Measurements from ENCODE around the gene RFLNA.
A peak's percentile ranks its signal among the peaks of the same experiment; 100 is the strongest.

The RFLNA gene

GRCh38 chr12:124321556-124322270, 26.8 kb downstream of the RFLNA start:
- no peak for DNase-seq

- no peak for DNase-seq
Observed at GRCh38 chr12:124322271-124322998, 27.5 kb downstream of the RFLNA start.

- peak in 1 of 5 experiments; percentile 18 for DNase-seq
Observed at GRCh38 chr12:124322999-124323328, 28.1 kb downstream of the RFLNA start.

GRCh38 chr12:124323771-124324530, 29.1 kb downstream of the RFLNA start:
- peak in 1 of 5 experiments; percentile 30 for DNase-seq

- no peak for DNase-seq
Observed at GRCh38 chr12:124324803-124325705, 30.2 kb downstream of the RFLNA start.

GRCh38 chr12:124326104-124326503, 31.2 kb downstream of the RFLNA start:
- DNase-seq = no peak

- DNase-seq = no peak
Observed at GRCh38 chr12:124326871-124327270, 32.0 kb downstream of the RFLNA start.

GRCh38 chr12:124327362-124328043, 32.6 kb downstream of the RFLNA start:
- no peak for DNase-seq

GRCh38 chr12:124328116-124328515, 33.2 kb downstream of the RFLNA start:
- DNase-seq = no peak

- no peak for DNase-seq
Observed at GRCh38 chr12:124328636-124329035, 33.7 kb downstream of the RFLNA start.

GRCh38 chr12:124332058-124332672, 37.3 kb downstream of the RFLNA start:
- DNase-seq = no peak

GRCh38 chr12:124332900-124333299, 38.0 kb downstream of the RFLNA start:
- no peak for DNase-seq

- peak in 1 of 5 experiments; percentile 30 for DNase-seq
Observed at GRCh38 chr12:124333724-124334123, 38.8 kb downstream of the RFLNA start.

GRCh38 chr12:124334266-124334665, 39.4 kb downstream of the RFLNA start:
- DNase-seq = no peak

- DNase-seq = no peak
Observed at GRCh38 chr12:124334976-124335375, 40.1 kb downstream of the RFLNA start.

- DNase-seq = no peak
Observed at GRCh38 chr12:124335426-124336183, 40.7 kb downstream of the RFLNA start.

- DNase-seq = no peak
Observed at GRCh38 chr12:124336184-124336437, 41.2 kb downstream of the RFLNA start.

GRCh38 chr12:124336742-124337520, 42.0 kb downstream of the RFLNA start:
- no peak for DNase-seq

- DNase-seq = no peak
Observed at GRCh38 chr12:124337622-124338021, 42.7 kb downstream of the RFLNA start.

- no peak for DNase-seq
Observed at GRCh38 chr12:124338448-124338847, 43.6 kb downstream of the RFLNA start.
